K562 (cell line): Measurements from ENCODE around the gene QPCT.

Experiments
- BDP1 ChIP-seq: IDR thresholded peaks from 3 replicates; pipeline ENCODE4 v1.6.1; 2011; ENCODE audit not compliant: insufficient read length, insufficient read depth
- CTCF ChIP-seq, 3 experiments: IDR thresholded peaks in 2 of 3; conservative IDR thresholded peaks in 1 of 3; 2 replicates each; pipeline ENCODE4 v1.5.1; 2011 to 2012; ENCODE audit warnings: low read length in 3 of 3, mild to moderate bottlenecking in 3 of 3, control low read depth in 2 of 3, improper control_type of control experiment in 1 of 3, inconsistent platforms in 1 of 3, low read depth in 1 of 3, mixed read lengths in 1 of 3, moderate library complexity in 1 of 3; ENCODE audit not compliant: insufficient read depth in 2 of 3
- EP300 ChIP-seq: IDR thresholded peaks from 2 replicates; pipeline ENCODE4 v1.6.1; 2012; ENCODE audit warnings: low read length, improper control_type of control experiment
- THAP7 ChIP-seq: fragments of 250-450 bp; sonication (Bioruptor Pico); IDR thresholded peaks from 2 replicates; pipeline ENCODE4 v1.5.0; 2021
- ZNF324 ChIP-seq: fragments of 250-450 bp; sonication (Bioruptor Pico); IDR thresholded peaks from 2 replicates; pipeline ENCODE4 v1.4.0; 2020; ENCODE audit warnings: mild to moderate bottlenecking
- ZNF586 ChIP-seq: fragments of 450-650 bp; formaldehyde crosslinking; conservative IDR thresholded peaks from 2 replicates; pipeline ENCODE4 v1.4.0; 2020; ENCODE audit warnings: mild to moderate bottlenecking, moderate library complexity

GRCh38 chr2:37364351-37364750, 19.9 kb downstream of the QPCT start:
- no peak for TF ChIP-seq CTCF (IDR thresholded peaks at IDR 0.05 in 2 of 3, conservative IDR thresholded peaks at IDR 0.05 in 1 of 3; ENCODE audit: insufficient read depth in 2 of 3, low read depth in 1 of 3, low read length in 3 of 3)
- no peak for TF ChIP-seq BDP1
- TF ChIP-seq THAP7 (CRISPR knock-in tag) = no peak
- no peak for TF ChIP-seq EP300
- no peak for TF ChIP-seq ZNF324
- no peak for TF ChIP-seq ZNF586 (CRISPR knock-in tag)
